Left ventricle myocardium superior (tissue), 1 donor: ENCODE results near the gene ASXL1. TPM values are rescaled to one million over a fixed set of nuclear protein-coding genes. Genes with fewer than 3 reads are reported as not detected.
"Not testable (repeated sequence)": the region's sequence is repeated elsewhere in the genome, so short reads cannot be mapped to it uniquely, and the experiment has no call there.

Experiments used
- ATAC-seq: fragments of 200-7000 bp; cut with Tn5 transposase; one replicate; pipeline ENCODE4 v1.9.1; 2020; ENCODE audit warnings: mild to moderate bottlenecking, moderate library complexity
- DNase-seq: peaks from one replicate; pipeline ENCODE4 v3.0.0-alpha.2; 2020
- intact Hi-C: fragments of 100-400 bp; cut with micrococcal nuclease; formaldehyde crosslinking; loops from one replicate; pipeline ENCODE4 v1.11.0; 2022
- total RNA-seq: library from RNA; stranded (reverse); fragmentation: NEBNext Ultra II Directional; extraction: Animal tissue kit (Norgen Biotek cat#: 25700); gene quantifications from one replicate; pipeline ENCODE4 v1.2.1, GENCODE V29; 2021
- donor health status: DM: no; HTN: yes; CAD: no; lungs with severe emphysema.

Gene ASXL1
- total RNA-seq, 1 donor from 2014 or later = 25.7 TPM

DNA sequence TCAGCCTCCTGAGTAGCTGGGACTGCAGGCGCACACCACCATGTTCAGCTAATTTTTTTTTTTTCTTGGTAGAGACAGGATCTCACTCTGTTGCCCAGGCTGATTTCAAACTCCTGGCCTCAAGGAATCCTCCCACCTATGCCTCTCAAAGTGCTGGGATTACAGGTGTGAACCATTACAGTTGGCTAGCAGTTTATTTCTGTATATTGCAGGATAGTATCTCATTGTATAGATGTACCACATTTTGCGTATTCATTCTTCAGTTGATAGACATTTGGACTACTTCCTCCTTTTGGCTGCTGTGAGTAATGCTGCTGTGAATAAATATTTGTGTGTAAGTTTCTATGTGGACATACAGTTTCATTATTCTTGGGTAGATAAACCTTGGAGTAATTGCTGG is 32.9 kb downstream of the ASXL1 start:
- DNase-seq = no peak
- intact Hi-C loops = no loop called here
- ATAC-seq = no peak

DNA sequence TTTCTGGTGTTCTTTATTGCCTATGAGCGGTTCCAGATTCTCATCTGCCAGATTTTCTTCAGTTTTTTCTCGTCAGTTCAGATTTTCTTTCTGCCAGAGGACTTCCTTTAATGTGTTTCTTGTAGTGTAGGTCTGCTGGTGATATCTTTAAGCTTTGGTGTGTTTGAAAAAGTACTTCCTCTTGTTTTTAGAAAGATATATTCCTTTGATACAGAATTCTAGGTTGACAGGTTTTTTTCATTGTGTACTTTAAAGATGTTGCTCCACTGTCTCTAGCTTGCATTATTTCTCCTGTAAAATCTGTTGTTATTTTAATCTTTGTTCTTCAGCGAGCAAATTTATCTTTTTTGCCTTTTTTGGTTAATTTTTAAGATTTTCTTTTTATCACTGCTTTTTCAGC is 36.9 kb downstream of the ASXL1 start:
- ATAC-seq (no peak), DNase-seq (no peak)
- intact Hi-C loops = no loop called here

DNA sequence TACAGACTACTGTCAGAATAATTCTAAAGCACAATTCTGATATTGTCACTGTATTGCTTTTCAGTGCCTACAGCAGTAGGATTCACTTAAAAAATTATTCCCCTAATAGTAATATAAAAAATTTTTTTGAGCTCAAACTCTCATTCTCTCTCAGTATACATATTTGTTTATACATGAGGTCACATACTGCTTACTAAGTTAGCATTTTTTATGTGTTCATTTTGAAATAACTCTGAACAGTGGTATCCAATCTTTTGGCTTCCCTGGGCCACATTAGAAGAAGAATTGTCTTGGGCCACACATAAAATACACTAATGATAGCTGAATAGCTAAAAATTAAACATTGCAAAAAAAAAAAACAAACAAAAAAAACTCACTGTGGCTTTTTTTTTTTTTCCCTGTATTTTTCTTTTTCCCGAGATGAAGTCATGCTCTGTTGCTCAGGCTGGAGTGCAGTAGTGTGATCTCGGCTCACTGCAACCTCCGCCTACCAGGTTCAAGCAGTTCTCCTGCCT is 38.6 kb downstream of the ASXL1 start:
- DNase-seq (no peak), ATAC-seq (no peak)
- intact Hi-C loops = no loop called here

DNA sequence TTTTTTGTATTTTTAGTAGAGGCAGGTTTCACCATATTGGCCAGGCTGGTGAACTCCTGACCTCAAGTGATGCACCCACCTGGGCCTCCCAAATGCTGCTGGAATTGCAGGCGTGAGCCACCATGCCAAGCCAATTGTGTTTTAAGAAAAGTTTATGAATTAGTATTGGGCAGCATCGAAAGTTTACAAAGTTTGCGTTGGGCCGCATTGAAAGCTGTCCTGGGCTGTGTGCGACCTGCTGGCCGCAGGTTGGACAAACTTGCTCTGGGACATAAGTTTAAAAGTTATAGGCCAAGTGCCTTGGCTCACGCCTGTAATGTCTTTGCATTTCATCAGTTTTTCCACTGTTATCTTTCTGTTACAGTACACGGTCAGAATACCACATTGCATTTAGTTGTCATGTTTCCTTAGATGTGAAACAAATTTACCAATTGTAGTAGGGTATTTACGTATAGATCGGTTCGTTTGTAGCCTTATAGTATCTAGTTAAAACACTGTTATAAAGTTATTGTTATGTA is 39.5 kb downstream of the ASXL1 start:
- intact Hi-C loops = no loop called here
- DNase-seq (no peak), ATAC-seq (no peak)

DNA sequence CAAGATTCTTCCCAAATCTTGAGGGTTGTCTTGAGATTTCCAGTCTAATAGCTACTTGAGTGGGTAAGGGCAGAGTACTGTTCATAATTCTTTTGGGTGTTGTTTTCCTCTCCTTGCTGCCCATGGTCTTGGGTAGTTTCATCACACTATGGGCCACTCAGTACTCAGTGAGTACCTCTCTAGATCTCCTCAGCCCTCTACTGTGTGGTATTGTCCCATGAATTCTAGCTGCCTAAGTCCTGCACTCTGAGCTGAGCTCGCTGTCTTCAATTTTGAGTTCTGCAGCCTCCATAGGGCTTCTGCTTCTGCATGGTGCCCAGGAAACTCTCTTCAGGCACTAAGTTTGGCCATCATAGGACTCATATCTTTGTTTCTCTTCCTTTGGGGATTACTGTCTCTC is 42.3 kb downstream of the ASXL1 start:
- intact Hi-C loops = no loop called here
- no peak for ATAC-seq
- no peak for DNase-seq

DNA sequence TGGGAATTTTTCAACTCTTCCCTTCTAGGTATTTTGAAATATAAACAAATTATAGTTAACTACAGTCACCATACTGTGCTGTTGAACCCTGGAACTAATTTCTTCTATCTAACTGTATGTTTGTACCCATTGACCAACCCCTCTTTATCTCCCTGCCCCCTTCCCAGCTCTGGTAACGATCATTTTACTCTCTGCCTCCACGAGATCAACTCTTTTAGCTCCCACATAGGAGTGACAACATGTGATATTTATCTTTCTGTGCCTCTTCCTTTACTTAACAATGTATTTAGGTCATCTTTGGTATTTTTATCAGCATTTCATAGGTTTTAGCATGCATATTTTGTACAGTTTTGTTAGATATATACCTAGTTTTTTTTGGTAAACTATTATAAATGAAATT is 45.9 kb downstream of the ASXL1 start:
- DNase-seq = no peak
- ATAC-seq = no peak
- intact Hi-C loops = no loop called here

DNA sequence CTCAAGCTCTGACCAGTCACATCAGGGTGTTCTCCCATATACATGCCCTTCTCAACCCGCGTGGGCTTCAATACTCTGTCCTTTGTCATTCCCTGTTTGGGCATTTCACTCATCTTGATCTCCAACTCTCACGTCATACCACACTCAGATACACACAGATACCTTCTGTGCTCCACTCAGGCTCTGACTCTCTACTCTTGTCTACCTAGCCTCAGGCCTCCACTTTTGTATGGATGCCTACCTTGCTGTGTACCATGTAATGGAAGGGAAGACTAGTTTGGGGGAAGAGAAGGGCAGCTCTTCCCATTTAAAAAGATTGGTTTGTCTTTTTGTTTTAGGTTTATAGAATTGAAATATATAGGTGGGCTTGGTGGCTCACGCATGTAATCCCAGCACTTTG is 48.6 kb downstream of the ASXL1 start:
- intact Hi-C loops = no loop called here
- DNase-seq = no peak
- ATAC-seq = no peak

DNA sequence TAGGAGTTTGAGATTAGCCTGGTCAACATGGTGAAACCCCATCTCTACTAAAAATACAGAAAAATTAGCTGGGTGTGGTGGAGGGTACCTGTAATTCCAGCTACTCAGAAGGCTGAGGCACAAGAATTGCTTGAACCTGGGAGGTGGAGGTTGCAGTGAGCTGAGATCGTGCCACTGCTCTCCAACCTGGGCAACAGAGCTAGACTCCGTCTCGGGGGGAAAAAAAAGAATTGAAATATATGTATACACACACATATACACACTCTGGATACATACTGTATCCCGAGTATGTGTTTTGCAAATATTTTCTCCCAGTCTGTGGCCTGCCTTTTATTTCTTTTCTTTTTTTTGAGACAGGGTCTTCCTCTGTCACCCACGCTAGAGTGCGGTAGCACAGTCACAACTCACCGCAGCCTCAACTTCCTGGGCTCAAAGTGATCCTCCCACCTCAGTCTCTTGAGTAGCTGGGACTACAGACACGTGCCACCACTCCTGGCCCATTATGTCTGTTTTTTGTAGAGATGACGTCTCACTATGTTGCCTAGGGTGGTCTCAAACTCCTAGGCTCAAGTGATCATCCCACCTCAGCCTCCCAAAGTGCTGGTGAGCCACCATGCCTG is 49.1 kb downstream of the ASXL1 start:
- ATAC-seq, intact Hi-C loops, DNase-seq: not testable (repeated sequence)

DNA sequence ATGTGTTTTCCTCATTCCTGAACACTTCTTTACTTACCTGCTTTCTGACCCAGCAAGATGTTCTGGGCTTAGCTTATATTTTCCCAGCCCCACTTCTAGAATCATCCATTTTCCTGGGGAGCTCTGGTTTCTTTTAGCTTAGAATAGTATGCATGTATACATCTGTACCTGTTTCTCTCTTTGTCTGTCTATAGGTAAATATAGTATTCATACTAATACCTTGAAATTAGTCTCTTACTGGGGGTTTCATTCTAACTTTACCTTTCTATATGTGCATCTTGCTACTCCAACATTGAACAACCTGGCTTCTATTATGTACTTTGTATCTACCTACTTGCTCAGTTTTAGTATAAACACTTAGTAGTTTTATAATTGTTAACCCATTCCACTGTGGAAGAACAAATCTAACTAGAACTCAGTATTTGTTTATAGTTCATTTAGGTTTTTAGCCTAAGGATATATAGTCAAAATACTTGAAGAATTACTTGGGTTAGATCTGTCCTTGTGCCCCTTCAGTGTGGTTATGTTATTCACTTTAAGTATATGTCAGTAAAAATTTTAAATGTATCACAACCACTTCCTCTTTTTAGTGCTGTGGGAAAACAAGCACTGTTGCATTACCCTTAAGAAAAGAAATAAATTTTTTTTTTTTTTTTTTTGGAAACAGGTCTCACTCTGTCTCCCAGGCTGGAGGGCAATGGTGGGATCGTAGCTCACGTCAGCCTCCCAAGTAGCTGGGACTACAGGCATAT is 54.0 kb downstream of the ASXL1 start:
- no peak for ATAC-seq
- intact Hi-C loops = no loop called here
- DNase-seq = no peak

DNA sequence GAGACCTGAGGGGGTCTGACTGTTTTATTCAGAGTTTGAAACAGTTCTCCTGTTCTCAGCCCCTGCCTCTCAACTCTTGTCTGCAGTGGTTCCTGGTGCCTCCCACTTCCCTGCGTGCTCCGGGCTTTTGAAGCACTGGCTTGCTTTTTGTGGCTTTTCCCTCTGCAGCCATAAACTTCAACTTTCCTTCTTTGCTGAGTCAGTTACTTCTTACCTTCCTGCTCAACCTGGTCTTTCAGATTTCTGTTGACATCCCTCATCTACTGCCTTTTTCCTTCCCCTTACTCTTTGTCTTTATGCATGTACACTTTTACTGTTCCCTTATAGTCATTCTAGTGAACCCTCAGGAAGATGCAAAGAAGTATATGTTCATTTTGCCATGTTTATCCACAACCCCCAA is 57.4 kb downstream of the ASXL1 start:
- no peak for DNase-seq
- no peak for ATAC-seq
- intact Hi-C loops = no loop called here

DNA sequence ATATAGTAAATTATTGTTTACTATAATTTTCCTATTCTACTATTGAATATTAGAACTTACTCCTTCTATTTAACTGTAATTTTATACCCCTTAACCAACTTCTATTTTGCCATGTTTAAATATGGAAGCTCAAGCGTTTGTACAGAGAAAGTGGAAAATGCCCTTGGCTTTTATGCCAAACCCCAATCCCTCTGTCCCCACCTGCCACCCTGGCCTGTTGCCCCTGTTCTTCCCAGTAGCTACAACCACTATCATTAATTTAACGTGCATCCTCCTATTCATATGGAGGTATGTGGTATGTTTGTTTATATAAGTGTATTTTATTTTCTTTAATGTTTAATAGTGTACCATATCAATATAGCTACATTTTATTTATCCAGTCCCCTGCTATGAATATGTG is 58.1 kb downstream of the ASXL1 start:
- intact Hi-C loops = no loop called here
- no peak for ATAC-seq
- no peak for DNase-seq

DNA sequence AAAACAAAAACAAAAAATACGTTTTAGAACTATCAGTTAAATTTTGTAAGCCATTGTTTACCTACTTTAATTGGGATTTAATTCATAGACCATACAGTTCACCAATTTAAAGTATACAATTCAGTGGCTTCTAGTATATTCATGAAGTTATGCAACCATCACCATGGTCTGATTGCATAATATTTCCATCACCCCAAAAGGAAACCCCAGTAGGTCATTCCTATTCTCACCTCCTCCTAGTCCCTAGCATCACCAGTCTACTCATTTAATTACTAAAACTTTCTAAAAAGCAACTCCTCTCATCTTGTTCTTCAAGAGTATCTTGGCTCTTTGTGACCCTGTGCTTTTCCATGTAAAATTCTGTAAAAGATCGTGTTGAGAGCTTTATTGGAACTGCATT is 60.2 kb downstream of the ASXL1 start:
- DNase-seq (no peak), ATAC-seq (no peak)
- intact Hi-C loops = no loop called here

DNA sequence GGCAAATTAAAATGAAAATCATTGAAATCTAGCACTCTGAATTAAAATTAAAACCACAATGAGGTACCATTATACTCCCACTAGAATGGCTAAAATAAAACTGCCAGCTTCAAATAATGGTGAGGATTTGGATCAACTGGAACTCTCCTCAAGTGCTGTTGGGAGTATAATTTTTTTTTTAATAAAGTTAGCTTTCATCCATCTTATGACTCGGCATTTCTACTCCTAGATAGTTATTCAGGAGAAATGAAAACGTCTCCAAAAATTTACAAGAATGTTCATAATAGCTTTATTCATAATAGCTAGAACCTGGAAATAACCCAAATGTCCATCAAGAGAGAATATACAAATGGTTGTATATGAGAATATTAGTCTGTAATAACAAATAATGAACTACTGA is 63.2 kb downstream of the ASXL1 start:
- no peak for ATAC-seq
- DNase-seq = no peak
- intact Hi-C loops = no loop called here

DNA sequence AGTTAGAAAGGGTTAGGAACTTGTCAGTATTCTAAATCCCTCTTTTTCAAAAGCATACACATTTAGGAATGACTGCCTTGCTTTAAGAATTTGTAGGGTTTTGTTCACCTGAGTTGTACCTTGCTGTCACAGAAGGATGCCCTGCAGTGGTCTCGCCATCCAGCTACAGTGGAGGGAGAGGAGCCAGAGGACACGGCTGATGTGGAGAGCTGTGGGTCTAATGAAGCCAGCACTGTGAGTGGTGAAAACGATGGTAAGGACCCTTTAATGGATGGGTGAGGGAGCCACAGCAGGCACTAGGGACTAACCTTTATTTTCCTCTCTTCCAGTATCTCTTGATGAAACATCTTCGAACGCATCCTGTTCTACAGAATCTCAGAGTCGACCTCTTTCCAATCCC is 69.9 kb downstream of the ASXL1 start:
- ATAC-seq (no peak), DNase-seq (no peak)
- intact Hi-C loops = no loop called here

DNA sequence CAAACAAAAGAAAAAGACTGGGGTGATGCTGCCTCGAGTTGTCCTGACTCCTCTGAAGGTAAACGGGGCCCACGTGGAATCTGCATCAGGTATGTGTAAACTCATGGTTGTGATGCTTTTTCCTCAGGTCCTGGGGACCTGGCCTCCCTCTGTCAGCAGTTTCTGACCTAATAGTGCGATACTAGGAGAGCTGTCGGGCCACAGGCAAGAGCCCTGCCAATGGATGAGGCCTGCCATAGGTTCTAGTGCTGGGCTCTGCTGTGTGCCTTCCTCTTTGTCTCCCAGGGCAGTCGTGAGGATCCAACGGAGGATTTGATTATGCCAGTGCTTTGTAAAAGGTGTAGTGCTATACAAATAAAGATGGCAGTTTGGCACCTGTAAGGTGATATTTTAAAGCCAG is 71.2 kb downstream of the ASXL1 start:
- ATAC-seq = no peak
- no peak for DNase-seq
- intact Hi-C loops = no loop called here

DNA sequence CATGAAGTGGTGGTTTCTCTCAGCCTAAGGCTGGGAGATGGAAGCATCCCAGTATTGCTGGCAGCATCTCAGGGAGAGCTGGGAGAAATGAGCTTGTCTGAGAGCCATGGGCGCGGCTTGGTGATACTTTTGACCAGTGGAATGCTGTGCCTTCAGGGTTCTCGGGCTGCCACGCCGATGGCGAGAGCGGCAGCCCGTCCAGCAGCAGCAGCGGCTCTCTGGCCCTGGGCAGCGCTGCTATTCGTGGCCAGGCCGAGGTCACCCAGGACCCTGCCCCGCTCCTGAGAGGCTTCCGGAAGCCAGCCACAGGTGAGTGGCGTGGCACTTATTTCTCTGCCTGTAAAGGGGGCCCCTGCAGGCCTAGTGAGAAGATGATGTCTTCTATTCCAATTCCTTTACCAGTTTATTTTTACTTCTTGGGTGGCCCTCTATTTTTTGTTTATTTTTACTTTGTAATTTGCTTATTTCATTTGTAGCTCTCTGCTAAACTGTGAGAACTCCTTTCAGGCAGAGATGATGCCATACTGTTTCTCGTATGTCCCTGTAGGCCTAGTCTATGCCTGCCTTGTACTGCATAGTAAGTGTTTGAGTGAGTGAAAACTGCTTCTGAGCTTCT is 71.7 kb downstream of the ASXL1 start:
- intact Hi-C loops = no loop called here
- DNase-seq = no peak
- no peak for ATAC-seq

DNA sequence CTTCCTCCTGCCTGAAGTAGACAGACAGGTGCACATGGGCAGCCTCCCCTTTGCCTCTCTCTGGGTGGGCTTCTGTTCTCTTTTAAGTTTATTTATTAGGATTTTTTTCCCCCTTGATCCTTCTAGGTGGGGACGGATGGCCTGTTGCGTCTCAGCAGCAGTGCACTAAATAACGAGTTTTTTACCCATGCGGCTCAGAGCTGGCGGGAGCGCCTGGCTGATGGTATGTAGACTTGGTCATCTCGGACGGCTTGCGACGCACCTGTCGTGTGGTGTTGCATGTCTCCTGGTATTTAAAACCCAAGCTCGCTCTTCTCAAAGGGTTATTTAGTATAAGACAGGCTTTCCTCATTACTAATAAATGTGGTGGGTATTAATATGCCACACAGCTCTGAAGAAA is 73.3 kb downstream of the ASXL1 start:
- intact Hi-C loops = no loop called here
- ATAC-seq (no peak), DNase-seq (no peak)

DNA sequence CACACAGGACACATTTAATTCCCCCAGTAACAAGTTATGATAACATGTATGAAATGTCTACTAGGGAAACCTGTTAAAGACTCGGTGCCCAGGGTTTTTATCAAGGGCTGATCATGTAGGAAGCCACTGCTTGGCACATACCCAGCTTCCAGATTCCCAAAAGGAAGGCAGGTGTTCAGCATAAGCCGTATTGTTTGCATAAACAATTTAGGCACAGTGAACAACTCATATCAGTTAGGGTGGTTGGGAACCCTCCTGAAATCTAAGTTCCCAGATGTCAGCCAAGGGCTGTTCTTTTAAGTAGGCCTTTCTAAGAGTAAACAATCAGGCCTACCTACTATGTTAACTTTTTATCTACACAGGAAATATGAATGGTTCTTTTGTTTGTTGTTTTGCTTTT is 74.1 kb downstream of the ASXL1 start:
- DNase-seq = no peak
- intact Hi-C loops = no loop called here
- peak; percentile 22 for ATAC-seq

DNA sequence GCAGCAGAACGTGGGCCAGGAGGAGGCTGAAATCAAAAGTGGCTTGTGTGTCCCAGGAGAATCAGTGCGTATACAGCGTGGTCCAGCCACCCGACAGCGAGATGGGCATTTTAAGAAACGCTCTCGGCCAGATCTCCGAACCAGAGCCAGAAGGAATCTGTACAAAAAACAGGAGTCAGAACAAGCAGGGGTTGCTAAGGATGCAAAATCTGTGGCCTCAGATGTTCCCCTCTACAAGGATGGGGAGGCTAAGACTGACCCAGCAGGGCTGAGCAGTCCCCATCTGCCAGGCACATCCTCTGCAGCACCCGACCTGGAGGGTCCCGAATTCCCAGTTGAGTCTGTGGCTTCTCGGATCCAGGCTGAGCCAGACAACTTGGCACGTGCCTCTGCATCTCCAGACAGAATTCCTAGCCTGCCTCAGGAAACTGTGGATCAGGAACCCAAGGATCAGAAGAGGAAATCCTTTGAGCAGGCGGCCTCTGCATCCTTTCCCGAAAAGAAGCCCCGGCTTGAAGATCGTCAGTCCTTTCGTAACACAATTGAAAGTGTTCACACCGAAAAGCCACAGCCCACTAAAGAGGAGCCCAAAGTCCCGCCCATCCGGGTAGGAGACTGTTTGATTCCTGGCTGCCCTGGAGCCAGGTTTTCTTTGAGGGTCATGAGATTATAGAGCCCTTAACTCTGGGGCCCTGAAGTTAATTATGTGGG is 75.3 kb downstream of the ASXL1 start:
- intact Hi-C loops = no loop called here
- ATAC-seq = peak; percentile 34

DNA sequence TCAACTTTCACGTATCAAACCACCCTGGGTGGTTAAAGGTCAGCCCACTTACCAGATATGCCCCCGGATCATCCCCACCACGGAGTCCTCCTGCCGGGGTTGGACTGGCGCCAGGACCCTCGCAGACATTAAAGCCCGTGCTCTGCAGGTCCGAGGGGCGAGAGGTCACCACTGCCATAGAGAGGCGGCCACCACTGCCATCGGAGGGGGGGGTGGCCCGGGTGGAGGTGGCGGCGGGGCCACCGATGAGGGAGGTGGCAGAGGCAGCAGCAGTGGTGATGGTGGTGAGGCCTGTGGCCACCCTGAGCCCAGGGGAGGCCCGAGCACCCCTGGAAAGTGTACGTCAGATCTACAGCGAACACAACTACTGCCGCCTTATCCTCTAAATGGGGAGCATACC is 76.3 kb downstream of the ASXL1 start:
- DNase-seq (no peak), ATAC-seq (no peak)
- intact Hi-C loops = no loop called here

More for the DNA sequence above, 75.3 kb downstream of the ASXL1 start:
- no peak for DNase-seq
